K562 (cell line): Measurements from ENCODE around the gene MYBPC3. TPM values are rescaled to one million over a fixed set of nuclear protein-coding genes. Genes with fewer than 3 reads are reported as not detected.

Experiments
- CBFA2T2 ChIP-seq: fragments of 450-650 bp; conservative IDR thresholded peaks from 2 replicates; pipeline ENCODE4 v1.6.1; 2017; ENCODE audit warnings: mild to moderate bottlenecking
- COPS2 ChIP-seq: fragments of 450-650 bp; conservative IDR thresholded peaks from 2 replicates; pipeline ENCODE4 v1.6.1; 2016; ENCODE audit warnings: mild to moderate bottlenecking, moderate library complexity
- CREM ChIP-seq: IDR thresholded peaks from 2 replicates; pipeline ENCODE4 v1.6.1; 2014; ENCODE audit warnings: antibody characterized with exemption, low read depth
- E2F1 ChIP-seq: sonication (generic); formaldehyde crosslinking; IDR thresholded peaks from 2 replicates; pipeline ENCODE4 v1.8.1; 2023; ENCODE audit warnings: mild to moderate bottlenecking, missing genetic modification reagents, moderate library complexity
- NR3C1 ChIP-seq: sonication (generic); formaldehyde crosslinking; IDR thresholded peaks from 2 replicates; pipeline ENCODE4 v1.8.1; 2022; ENCODE audit warnings: missing genetic modification reagents
- SMARCA5 ChIP-seq: fragments of 450-650 bp; IDR thresholded peaks from 2 replicates; pipeline ENCODE4 v1.6.1; 2016
- SMARCC2 ChIP-seq: fragments of 450-650 bp; IDR thresholded peaks from 2 replicates; pipeline ENCODE4 v1.6.1; 2017; ENCODE audit warnings: antibody characterized with exemption, moderate library complexity, mild to moderate bottlenecking, low read depth
- STAT5B ChIP-seq: fragments of 250-450 bp; sonication (Bioruptor Pico); IDR thresholded peaks from 2 replicates; pipeline ENCODE4 v1.8.0; 2021; ENCODE audit warnings: mild to moderate bottlenecking, inconsistent platforms
- TCF7 ChIP-seq: sonication (generic); IDR thresholded peaks from 2 replicates; pipeline ENCODE4 v1.6.1; 2016; ENCODE audit warnings: antibody characterized with exemption, borderline replicate concordance
- THRB ChIP-seq: fragments of 450-650 bp; formaldehyde crosslinking; conservative IDR thresholded peaks from 2 replicates; pipeline ENCODE4 v1.4.0; 2022; ENCODE audit warnings: mild to moderate bottlenecking, missing genetic modification characterization
- ZNF174 ChIP-seq: fragments of 250-450 bp; sonication (Bioruptor Pico); IDR thresholded peaks from 2 replicates; pipeline ENCODE4 v1.4.0; 2020; ENCODE audit warnings: mild to moderate bottlenecking
- ZNF436 ChIP-seq: fragments of 250-450, 450-650 bp; sonication (Bioruptor Pico); formaldehyde crosslinking; IDR thresholded peaks from 2 replicates; pipeline ENCODE4 v1.7.0; 2020; ENCODE audit warnings: mild to moderate bottlenecking
- polyA plus RNA-seq, 8 experiments: library from polyadenylated mRNA; depleted of rRNA in 4 of 8; stranded (reverse) in 5 of 8; unstranded in 3 of 8; fragments of >200 nt; fragmentation: Nextera tagmentation in 2 of 8; fragmentation: Illumina TruSeq in 1 of 8; extraction: Ambion mirVana in 2 of 8; extraction: Trizol in 1 of 8; gene quantifications; 2 replicates each; pipeline versions ENCODE4 v1.2.1 to v1.2.3, GENCODE V29; 2011 to 2014; ENCODE audit warnings: inconsistent platforms in 1 of 8, missing spikeins in 1 of 8
- total RNA-seq, 7 experiments: library from RNA; depleted of rRNA in 6 of 7; stranded (reverse); fragments of >200 nt in 6 of 7; fragmentation: Illumina TruSeq in 2 of 7; extraction: Trizol in 2 of 7; gene quantifications; 2 replicates each; pipeline versions ENCODE4 v1.2.1 to v1.2.3, GENCODE V29; 2011 to 2021; ENCODE audit warnings: low replicate concordance in 1 of 7
- TF ChIP-seq, protein P1 (sequence below): fragments of 250-450 bp; sonication (Bioruptor Pico); IDR thresholded peaks from 2 replicates; pipeline ENCODE4 v1.8.0; 2021; ENCODE audit warnings: mild to moderate bottlenecking, moderate library complexity
- TF ChIP-seq, protein P2 (sequence below): sonication (generic); formaldehyde crosslinking; IDR thresholded peaks from 2 replicates; pipeline ENCODE4 v1.8.0; 2022; ENCODE audit warnings: mild to moderate bottlenecking, missing genetic modification reagents
- TF ChIP-seq, protein P3 (sequence below): conservative IDR thresholded peaks from 2 replicates; pipeline ENCODE4 v1.6.1; 2011; ENCODE audit warnings: low read depth, mild to moderate bottlenecking, low read length; ENCODE audit not compliant: control insufficient read depth
- TF ChIP-seq, protein P4 (sequence below): sonication (generic); formaldehyde crosslinking; IDR thresholded peaks from 2 replicates; pipeline ENCODE4 v1.8.0; 2022; ENCODE audit warnings: mild to moderate bottlenecking, missing genetic modification reagents, borderline replicate concordance

MYBPC3 gene
- total and polyA plus RNA-seq, 9 of the 15 experiments (the other 6 are each of a cell fraction or from before 2014, with no cell fraction given), result 0.01 TPM; not detected in 8

- TF ChIP-seq, protein P1, sequence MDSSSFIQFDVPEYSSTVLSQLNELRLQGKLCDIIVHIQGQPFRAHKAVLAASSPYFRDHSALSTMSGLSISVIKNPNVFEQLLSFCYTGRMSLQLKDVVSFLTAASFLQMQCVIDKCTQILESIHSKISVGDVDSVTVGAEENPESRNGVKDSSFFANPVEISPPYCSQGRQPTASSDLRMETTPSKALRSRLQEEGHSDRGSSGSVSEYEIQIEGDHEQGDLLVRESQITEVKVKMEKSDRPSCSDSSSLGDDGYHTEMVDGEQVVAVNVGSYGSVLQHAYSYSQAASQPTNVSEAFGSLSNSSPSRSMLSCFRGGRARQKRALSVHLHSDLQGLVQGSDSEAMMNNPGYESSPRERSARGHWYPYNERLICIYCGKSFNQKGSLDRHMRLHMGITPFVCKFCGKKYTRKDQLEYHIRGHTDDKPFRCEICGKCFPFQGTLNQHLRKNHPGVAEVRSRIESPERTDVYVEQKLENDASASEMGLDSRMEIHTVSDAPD (CRISPR knock-in tag), result no peak
- TF ChIP-seq TCF7 (no peak), SMARCC2 (no peak), CBFA2T2 (no peak), SMARCA5 (no peak), CREM (peak; percentile 74), E2F1 (CRISPR knock-in tag) (no peak), THRB (CRISPR knock-in tag) (no peak), STAT5B (no peak), ZNF436 (no peak), ZNF174 (CRISPR knock-in tag) (no peak), COPS2 (no peak), NR3C1 (CRISPR knock-in tag) (no peak)
- TF ChIP-seq, protein P2, sequence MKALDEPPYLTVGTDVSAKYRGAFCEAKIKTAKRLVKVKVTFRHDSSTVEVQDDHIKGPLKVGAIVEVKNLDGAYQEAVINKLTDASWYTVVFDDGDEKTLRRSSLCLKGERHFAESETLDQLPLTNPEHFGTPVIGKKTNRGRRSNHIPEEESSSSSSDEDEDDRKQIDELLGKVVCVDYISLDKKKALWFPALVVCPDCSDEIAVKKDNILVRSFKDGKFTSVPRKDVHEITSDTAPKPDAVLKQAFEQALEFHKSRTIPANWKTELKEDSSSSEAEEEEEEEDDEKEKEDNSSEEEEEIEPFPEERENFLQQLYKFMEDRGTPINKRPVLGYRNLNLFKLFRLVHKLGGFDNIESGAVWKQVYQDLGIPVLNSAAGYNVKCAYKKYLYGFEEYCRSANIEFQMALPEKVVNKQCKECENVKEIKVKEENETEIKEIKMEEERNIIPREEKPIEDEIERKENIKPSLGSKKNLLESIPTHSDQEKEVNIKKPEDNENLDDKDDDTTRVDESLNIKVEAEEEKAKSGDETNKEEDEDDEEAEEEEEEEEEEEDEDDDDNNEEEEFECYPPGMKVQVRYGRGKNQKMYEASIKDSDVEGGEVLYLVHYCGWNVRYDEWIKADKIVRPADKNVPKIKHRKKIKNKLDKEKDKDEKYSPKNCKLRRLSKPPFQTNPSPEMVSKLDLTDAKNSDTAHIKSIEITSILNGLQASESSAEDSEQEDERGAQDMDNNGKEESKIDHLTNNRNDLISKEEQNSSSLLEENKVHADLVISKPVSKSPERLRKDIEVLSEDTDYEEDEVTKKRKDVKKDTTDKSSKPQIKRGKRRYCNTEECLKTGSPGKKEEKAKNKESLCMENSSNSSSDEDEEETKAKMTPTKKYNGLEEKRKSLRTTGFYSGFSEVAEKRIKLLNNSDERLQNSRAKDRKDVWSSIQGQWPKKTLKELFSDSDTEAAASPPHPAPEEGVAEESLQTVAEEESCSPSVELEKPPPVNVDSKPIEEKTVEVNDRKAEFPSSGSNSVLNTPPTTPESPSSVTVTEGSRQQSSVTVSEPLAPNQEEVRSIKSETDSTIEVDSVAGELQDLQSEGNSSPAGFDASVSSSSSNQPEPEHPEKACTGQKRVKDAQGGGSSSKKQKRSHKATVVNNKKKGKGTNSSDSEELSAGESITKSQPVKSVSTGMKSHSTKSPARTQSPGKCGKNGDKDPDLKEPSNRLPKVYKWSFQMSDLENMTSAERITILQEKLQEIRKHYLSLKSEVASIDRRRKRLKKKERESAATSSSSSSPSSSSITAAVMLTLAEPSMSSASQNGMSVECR, result peak; percentile 35; the same call in 1 of the 2 replicates
- TF ChIP-seq, protein P3, sequence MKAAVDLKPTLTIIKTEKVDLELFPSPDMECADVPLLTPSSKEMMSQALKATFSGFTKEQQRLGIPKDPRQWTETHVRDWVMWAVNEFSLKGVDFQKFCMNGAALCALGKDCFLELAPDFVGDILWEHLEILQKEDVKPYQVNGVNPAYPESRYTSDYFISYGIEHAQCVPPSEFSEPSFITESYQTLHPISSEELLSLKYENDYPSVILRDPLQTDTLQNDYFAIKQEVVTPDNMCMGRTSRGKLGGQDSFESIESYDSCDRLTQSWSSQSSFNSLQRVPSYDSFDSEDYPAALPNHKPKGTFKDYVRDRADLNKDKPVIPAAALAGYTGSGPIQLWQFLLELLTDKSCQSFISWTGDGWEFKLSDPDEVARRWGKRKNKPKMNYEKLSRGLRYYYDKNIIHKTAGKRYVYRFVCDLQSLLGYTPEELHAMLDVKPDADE, result no peak
- TF ChIP-seq, protein P4, sequence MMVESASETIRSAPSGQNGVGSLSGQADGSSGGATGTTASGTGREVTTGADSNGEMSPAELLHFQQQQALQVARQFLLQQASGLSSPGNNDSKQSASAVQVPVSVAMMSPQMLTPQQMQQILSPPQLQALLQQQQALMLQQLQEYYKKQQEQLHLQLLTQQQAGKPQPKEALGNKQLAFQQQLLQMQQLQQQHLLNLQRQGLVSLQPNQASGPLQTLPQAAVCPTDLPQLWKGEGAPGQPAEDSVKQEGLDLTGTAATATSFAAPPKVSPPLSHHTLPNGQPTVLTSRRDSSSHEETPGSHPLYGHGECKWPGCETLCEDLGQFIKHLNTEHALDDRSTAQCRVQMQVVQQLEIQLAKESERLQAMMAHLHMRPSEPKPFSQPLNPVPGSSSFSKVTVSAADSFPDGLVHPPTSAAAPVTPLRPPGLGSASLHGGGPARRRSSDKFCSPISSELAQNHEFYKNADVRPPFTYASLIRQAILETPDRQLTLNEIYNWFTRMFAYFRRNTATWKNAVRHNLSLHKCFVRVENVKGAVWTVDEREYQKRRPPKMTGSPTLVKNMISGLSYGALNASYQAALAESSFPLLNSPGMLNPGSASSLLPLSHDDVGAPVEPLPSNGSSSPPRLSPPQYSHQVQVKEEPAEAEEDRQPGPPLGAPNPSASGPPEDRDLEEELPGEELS (CRISPR knock-in tag), result no peak
Measured at GRCh38 chr11:47337229-47337924, 15.1 kb downstream of the MYBPC3 start (continued).
